Stimulated activated naive CD8-positive, alpha-beta T cell treated with anti-CD3 and anti-CD28 coated beads, Interleukin-15, amount 100 ng/mL, for 72 hours (primary cell): Measurements from ENCODE around the gene OLIG2.

ENCODE experiments used
- ATAC-seq: fragments of 150-1000 bp; cut with Tn5 transposase; 2 replicates; pipeline ENCODE4 v1.10.0; 2021; ENCODE audit warnings: mild to moderate bottlenecking, moderate library complexity
- DNase-seq, 2 donors: peaks; one replicate each; pipeline ENCODE4 v3.0.0; 2021 to 2022
- H3K27ac Mint-ChIP-seq, 2 donors: one replicate each; pipeline ENCODE4 v1.8.0; 2022; ENCODE audit warnings: mild to moderate bottlenecking in 2 of 2, mixed read lengths in 2 of 2, moderate library complexity in 2 of 2
- H3K27me3 Mint-ChIP-seq: one replicate; pipeline ENCODE4 v1.8.0; 2022; ENCODE audit warnings: mixed read lengths
- H3K4me1 Mint-ChIP-seq: one replicate; pipeline ENCODE4 v1.8.0; 2022; ENCODE audit warnings: mild to moderate bottlenecking, mixed read lengths
- H3K4me3 Mint-ChIP-seq, 2 donors: one replicate each; pipeline ENCODE4 v1.8.0; 2022; ENCODE audit warnings: mild to moderate bottlenecking in 2 of 2, mixed read lengths in 2 of 2, moderate library complexity in 1 of 2
- H3K9me3 Mint-ChIP-seq, 2 donors: one replicate each; pipeline ENCODE4 v1.8.0; 2022; ENCODE audit warnings: mixed read lengths in 2 of 2

The OLIG2 gene

DNA sequence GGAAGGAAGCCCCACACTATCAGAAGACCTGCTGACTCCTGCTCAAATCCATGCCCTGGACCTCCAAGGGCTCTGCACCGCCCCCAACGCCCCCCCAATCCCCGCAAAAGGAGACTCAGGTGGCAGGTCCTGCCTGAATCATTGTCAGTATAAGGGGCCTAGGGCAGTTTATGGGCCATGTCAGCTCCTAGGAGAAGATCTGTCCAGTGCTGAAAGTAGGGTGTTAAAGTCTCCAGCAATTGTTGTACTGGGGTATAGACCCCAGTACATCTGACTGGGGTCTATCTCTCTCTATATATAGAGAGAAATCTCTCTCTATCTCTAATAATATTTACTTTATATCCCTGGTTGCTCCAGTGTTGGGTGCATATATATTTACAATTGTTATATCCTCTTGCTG is 12.1 kb upstream of the OLIG2 start:
- H3K4me1 Mint-ChIP-seq = no peaks in the 10 kb centered on the region
- H3K27me3 Mint-ChIP-seq = peaks cover 75% of the 10 kb centered on the region
- no peak overlapping the region for H3K27ac Mint-ChIP-seq
- H3K9me3 Mint-ChIP-seq = no peaks in the 10 kb centered on the region
- ATAC-seq = no peak
- DNase-seq = no peak
- no peak overlapping the region for H3K4me3 Mint-ChIP-seq

DNA sequence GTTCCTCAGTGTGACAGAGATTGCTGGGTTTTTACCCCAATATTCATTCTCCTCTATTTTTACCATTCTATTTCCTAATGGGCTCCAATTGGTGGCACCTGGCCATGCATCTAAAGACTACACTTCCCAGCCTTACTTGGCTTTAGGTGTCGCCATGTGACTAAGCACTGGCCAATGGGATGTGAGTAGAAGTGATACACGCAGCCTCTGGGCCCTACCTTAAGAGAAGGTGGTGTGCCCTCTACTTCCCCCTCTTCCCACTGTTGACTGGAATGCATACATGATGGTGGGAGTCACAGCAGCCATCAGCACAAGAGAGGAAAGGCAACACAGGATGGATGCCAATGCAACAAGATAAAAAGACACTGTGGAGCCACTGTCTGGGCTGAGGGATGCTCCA is 11.4 kb upstream of the OLIG2 start:
- Mint-ChIP-seq H3K4me3 (no peak overlapping the region), H3K9me3 (no peaks in the 10 kb centered on the region), H3K27ac (peak overlapping the region in 1 of 2 donors; percentile 7), H3K4me1 (peaks cover 6% of the 10 kb centered on the region), H3K27me3 (peaks cover 82% of the 10 kb centered on the region)
- DNase-seq (no peak), ATAC-seq (no peak)

DNA sequence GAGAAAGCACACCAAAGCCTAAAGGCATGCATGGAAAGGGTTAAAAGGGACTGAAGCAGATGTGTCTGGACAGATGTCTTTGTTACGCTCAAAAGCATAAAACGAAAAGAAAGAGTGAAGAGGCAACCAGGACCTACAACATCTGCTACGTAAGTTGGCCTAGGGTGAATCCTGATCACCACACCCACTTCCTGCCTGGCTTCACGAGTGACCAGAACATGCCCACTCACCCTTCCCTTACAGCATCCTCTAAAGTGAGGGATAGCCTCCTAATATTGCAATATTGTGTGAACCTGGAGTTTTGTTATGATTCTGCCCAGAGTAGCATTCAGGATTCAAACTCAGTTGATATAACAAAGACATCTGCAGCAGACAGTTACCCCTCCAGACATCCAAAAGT is 10.6 kb upstream of the OLIG2 start:
- peaks cover 13% of the 10 kb centered on the region for H3K4me1 Mint-ChIP-seq
- ATAC-seq (no peak), DNase-seq (no peak)
- H3K9me3 Mint-ChIP-seq = no peaks in the 10 kb centered on the region
- peaks cover 90% of the 10 kb centered on the region for H3K27me3 Mint-ChIP-seq
- H3K27ac Mint-ChIP-seq = no peak overlapping the region
- H3K4me3 Mint-ChIP-seq = no peak overlapping the region

DNA sequence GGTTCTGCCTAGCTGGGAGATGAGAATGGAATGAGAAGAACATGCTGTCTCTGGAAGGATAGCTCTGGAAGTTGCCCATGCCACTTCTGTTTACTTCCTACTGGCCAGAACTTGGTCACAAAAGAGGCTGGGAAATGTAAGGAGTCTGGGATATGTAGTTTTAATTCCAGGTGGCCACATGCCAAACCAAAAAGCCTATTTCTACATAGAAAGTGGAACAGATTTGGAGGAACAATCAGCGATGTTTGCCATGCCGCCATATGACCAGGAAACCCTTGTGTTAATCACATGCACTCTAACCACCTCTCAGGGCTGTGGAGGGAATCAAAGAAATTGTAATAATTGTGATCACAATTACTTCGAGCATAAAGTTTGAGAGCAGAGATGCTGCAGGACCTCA is 10.0 kb upstream of the OLIG2 start:
- Mint-ChIP-seq H3K4me3 (no peak overlapping the region), H3K27ac (no peak overlapping the region), H3K27me3 (peaks cover 90% of the 10 kb centered on the region), H3K9me3 (no peaks in the 10 kb centered on the region), H3K4me1 (peaks cover 19% of the 10 kb centered on the region)
- ATAC-seq (no peak), DNase-seq (no peak)

DNA sequence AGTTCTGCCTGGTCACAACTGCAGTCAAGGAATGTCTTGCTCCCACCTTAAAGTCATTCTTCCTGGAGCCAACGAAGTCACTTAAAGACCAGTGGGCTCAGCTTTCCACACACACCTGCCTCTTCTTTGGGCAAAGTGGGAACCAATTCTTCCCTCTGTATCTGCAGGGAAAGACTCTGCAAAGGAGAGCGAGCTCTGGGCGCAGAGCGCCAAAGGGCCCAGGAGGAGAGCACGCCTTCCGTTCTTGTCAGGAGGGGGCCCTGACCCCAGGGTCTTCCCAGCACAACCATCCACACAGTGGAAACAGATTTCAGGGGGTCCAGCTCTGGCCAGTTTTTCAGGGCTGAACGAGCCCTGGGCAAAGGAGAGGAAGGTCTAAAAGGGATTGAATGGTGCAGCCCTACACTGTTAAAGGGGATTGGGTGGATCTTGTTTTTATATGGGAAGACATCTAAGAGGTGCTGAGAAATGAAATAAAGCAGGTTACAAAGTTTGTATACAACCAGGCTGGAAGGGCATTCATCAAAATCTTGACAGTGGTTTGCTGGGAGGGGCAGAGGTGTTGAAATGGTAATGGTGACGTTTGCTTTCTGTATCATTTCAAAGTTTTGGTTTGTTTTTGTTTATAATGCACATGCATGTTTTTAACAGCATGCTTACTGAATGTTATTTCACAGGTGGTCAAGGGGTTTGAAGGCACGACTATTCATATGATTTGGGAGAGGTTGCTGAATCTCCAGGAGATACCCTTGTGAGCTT is 6.8 kb upstream of the OLIG2 start:
- H3K9me3 Mint-ChIP-seq = no peaks in the 10 kb centered on the region
- H3K27ac Mint-ChIP-seq = no peak overlapping the region
- H3K4me1 Mint-ChIP-seq = peaks cover 47% of the 10 kb centered on the region
- ATAC-seq (no peak), DNase-seq (no peak)
- H3K4me3 Mint-ChIP-seq = peak overlapping the region; percentile 10 to 52
- H3K27me3 Mint-ChIP-seq = peaks cover 100% of the 10 kb centered on the region

DNA sequence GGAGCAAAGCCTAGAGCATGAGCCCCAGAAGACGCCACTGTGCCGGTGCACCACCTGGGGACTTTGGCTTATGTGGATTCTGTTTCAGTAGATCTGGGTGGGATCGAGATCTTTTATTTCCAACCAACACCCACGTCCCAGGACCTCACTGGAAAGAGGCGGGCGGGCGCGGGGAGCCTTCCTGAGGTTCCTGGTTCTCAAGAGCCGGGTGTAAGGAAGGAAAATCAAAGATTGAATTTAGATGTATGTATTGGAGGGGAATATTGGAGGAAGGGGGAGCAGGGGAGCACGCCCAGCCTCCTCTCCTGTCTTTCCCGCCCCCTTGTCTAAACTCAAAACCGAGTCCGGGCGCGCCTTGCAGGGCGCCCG is 6.2 kb upstream of the OLIG2 start:
- ATAC-seq (no peak), DNase-seq (no peak)
- Mint-ChIP-seq H3K9me3 (no peaks in the 10 kb centered on the region), H3K27ac (no peak overlapping the region), H3K4me3 (peak overlapping the region; percentile 10 to 52), H3K4me1 (peaks cover 54% of the 10 kb centered on the region), H3K27me3 (peaks cover 100% of the 10 kb centered on the region)

DNA sequence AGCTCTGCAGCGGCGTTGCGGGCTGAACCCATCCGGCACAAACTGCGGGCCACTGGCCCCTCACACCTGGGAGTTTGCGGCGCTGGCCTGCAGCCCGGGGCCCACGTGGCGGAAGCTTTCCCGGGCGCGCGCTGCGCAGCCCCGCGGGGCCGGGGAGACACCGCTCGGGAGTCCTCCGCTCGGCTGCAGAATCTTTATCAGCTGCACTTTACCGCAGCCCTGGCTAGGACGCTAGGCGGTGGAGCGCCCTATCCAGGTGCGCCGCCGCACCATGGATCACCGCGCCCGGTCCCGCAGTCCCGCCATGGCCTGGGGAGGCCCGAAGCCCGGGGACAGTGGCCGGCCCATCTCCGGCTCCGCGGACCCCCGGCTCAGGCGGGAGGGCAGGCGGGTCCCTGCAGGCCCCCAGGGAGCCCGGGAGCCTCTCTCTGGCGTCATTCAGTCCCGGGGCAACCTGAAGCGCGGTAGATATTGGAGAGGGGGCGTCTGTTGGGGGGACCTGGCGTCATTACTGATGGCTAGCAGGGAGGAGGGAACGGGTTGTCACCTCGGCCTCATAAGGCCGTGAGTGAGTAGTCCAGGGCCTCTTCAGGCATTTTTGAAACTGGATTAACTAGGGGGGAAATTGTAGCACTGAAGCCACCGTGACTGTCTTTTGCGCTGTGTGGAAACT is 5.7 kb upstream of the OLIG2 start:
- Mint-ChIP-seq H3K9me3 (no peaks in the 10 kb centered on the region), H3K4me1 (peaks cover 59% of the 10 kb centered on the region), H3K4me3 (peak overlapping the region; percentile 52 to 58), H3K27me3 (peaks cover 100% of the 10 kb centered on the region), H3K27ac (no peak overlapping the region)
- peak; percentile 55 for ATAC-seq
- no peak for DNase-seq

DNA sequence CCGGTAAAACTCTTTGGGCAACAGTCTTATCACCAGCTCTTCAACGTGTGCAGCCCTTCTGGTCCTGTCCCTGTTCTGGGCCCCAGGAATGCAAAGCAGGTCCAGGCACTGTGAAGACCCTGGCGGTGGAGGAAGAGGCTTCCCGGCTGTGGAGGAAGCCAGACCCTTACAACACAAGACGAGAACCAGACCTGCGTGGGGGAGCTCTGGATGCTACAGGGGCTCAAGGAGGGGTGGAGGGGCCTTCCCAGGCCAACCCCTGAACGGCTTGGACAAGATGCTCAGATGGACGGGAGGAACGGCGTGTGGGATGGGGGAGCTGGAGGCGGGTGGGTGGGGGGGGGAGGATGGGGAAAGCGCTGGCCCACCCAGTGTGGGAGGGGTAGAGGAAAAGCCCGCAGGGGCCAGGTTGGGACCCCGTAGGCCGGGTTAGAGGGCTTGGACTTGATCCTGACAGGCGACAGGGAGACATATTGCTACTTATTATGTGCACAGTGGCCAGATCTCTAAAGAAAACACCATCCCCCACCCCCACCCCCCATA is 5.1 kb upstream of the OLIG2 start:
- no peak for ATAC-seq
- DNase-seq = no peak
- Mint-ChIP-seq H3K4me1 (peaks cover 65% of the 10 kb centered on the region), H3K27me3 (peaks cover 100% of the 10 kb centered on the region), H3K27ac (no peak overlapping the region), H3K4me3 (peak overlapping the region; percentile 52 to 58), H3K9me3 (no peaks in the 10 kb centered on the region)

DNA sequence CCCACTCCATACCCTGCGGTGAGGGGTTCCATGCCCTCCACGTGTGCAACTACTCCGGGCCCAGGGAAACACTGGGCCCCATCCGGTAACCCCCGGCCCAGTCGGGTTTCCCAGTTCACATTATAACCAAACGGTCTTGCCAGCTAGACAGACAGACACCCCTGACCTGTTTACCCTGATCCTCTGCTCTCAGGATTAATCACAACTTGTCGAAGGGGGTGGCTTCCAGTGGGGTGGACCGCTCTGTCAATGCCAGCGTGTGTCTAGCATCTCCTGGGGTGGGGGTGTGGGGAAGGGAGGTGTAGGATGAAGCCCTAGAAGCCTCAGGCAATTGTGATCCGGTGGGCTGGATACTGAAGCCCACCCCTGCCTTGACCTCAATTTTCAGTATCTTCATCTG is 4.6 kb upstream of the OLIG2 start:
- no peaks in the 10 kb centered on the region for H3K9me3 Mint-ChIP-seq
- H3K27ac Mint-ChIP-seq = no peak overlapping the region
- no peak overlapping the region for H3K4me3 Mint-ChIP-seq
- H3K27me3 Mint-ChIP-seq = peaks cover 100% of the 10 kb centered on the region
- H3K4me1 Mint-ChIP-seq = peaks cover 70% of the 10 kb centered on the region
- DNase-seq (no peak), ATAC-seq (no peak)

DNA sequence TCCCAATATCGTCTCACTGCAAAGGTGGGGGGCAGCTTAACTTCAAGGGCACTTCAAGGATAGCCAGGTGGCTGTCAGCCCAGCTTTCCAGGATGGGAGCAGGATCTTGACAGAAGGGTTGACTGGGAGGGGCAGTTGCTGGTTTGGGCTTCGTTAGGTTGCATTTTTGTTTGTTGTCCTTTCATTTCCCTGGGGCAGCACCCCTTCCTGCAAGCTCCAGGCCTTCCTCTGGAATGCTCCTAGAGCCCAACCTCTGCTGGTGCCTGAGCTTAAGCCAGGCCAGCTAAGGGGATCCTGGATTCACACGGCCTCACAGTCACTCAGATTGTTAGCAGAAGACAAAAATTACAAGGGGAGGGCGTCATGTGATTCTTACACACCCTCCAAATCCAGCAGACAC is 4.1 kb upstream of the OLIG2 start:
- Mint-ChIP-seq H3K27ac (no peak overlapping the region), H3K27me3 (peaks cover 100% of the 10 kb centered on the region), H3K9me3 (no peaks in the 10 kb centered on the region), H3K4me3 (no peak overlapping the region), H3K4me1 (peaks cover 75% of the 10 kb centered on the region)
- DNase-seq = no peak
- ATAC-seq = no peak

DNA sequence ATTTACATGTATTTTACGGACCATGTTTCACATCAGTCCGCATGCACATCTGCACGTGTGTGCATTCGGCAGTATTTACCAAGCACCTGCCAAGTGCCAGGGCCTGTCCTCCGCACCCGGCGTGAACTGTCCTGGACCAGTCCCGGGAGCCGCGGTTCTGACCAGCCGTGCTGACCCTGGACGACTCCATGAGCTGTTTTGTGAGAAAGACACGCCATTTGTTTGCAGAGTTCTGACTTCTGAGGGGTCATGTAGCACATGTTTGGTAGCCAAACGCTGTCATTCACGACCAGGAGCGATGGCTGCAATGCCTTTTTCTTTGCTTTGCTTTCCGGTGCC is 3.3 kb upstream of the OLIG2 start:
- H3K9me3 Mint-ChIP-seq = no peaks in the 10 kb centered on the region
- peaks cover 81% of the 10 kb centered on the region for H3K4me1 Mint-ChIP-seq
- peak overlapping the region in 1 of 2 donors; percentile 55 for H3K4me3 Mint-ChIP-seq
- DNase-seq (no peak), ATAC-seq (no peak)
- H3K27me3 Mint-ChIP-seq = peaks cover 100% of the 10 kb centered on the region
- no peak overlapping the region for H3K27ac Mint-ChIP-seq

DNA sequence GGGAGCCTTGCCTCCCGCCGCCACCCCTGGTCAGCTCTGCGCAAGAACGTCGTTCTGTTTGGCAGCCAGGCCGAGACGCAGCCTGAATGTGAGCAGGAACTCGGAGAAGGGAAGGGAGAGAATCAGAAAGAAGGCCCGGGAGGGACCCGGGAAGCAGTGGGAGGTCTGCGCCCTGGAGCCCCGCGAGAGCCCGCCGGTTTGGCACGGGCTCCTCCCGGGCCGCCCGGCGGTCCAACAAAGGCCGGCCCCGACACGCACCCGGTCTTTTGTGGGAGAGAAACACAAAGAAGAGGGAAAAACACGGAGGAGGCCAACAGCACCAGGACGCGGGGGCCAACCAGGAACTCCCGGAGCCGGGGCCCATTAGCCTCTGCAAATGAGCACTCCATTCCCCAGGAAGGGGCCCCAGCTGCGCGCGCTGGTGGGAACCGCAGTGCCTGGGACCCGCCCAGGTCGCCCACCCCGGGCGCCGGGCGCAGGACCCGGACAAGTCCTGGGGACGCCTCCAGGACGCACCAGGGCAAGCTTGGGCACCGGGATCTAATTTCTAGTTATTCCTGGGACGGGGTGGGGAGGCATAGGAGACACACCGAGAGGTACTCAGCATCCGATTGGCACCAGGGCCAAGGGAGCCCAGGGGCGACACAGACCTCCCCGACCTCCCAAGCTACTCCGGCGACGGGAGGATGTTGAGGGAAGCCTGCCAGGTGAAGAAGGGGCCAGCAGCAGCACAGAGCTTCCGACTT is 2.7 kb upstream of the OLIG2 start:
- no peaks in the 10 kb centered on the region for H3K9me3 Mint-ChIP-seq
- peaks cover 97% of the 10 kb centered on the region for H3K27me3 Mint-ChIP-seq
- H3K4me3 Mint-ChIP-seq = peak overlapping the region in 1 of 2 donors; percentile 73
- no peak for ATAC-seq
- peaks cover 82% of the 10 kb centered on the region for H3K4me1 Mint-ChIP-seq
- H3K27ac Mint-ChIP-seq = no peak overlapping the region
- DNase-seq = no peak

DNA sequence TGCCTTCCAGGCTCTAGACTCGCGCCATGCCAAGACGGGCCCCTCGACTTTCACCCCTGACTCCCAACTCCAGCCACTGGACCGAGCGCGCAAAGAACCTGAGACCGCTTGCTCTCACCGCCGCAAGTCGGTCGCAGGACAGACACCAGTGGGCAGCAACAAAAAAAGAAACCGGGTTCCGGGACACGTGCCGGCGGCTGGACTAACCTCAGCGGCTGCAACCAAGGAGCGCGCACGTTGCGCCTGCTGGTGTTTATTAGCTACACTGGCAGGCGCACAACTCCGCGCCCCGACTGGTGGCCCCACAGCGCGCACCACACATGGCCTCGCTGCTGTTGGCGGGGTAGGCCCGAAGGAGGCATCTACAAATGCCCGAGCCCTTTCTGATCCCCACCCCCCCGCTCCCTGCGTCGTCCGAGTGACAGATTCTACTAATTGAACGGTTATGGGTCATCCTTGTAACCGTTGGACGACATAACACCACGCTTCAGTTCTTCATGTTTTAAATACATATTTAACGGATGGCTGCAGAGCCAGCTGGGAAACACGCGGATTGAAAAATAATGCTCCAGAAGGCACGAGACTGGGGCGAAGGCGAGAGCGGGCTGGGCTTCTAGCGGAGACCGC is 2.0 kb upstream of the OLIG2 start:
- peak overlapping the region; percentile 4 to 73 for H3K4me3 Mint-ChIP-seq
- H3K27ac Mint-ChIP-seq = peak overlapping the region in 1 of 2 donors; percentile 51
- H3K27me3 Mint-ChIP-seq = peaks cover 97% of the 10 kb centered on the region
- no peaks in the 10 kb centered on the region for H3K9me3 Mint-ChIP-seq
- H3K4me1 Mint-ChIP-seq = peaks cover 89% of the 10 kb centered on the region
- DNase-seq (no peak), ATAC-seq (no peak)

DNA sequence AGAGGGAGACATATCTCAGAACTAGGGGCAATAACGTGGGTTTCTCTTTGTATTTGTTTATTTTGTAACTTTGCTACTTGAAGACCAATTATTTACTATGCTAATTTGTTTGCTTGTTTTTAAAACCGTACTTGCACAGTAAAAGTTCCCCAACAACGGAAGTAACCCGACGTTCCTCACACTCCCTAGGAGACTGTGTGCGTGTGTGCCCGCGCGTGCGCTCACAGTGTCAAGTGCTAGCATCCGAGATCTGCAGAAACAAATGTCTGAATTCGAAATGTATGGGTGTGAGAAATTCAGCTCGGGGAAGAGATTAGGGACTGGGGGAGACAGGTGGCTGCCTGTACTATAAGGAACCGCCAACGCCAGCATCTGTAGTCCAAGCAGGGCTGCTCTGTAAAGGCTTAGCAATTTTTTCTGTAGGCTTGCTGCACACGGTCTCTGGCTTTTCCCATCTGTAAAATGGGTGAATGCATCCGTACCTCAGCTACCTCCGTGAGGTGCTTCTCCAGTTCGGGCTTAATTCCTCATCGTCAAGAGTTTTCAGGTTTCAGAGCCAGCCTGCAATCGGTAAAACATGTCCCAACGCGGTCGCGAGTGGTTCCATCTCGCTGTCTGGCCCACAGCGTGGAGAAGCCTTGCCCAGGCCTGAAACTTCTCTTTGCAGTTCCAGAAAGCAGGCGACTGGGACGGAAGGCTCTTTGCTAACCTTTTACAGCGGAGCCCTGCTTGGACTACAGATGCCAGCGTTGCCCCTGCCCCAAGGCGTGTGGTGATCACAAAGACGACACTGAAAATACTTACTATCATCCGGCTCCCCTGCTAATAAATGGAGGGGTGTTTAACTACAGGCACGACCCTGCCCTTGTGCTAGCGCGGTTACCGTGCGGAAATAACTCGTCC is 1.3 kb upstream of the OLIG2 start:
- peak overlapping the region in 1 of 2 donors; percentile 51 for H3K27ac Mint-ChIP-seq
- H3K4me3 Mint-ChIP-seq = peak overlapping the region; percentile 4 to 73
- no peaks in the 10 kb centered on the region for H3K9me3 Mint-ChIP-seq

DNA sequence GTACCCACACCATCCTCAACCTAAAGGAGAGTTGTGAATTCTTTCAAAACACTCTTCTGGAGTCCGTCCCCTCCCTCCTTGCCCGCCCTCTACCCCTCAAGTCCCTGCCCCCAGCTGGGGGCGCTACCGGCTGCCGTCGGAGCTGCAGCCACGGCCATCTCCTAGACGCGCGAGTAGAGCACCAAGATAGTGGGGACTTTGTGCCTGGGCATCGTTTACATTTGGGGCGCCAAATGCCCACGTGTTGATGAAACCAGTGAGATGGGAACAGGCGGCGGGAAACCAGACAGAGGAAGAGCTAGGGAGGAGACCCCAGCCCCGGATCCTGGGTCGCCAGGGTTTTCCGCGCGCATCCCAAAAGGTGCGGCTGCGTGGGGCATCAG is 638 bp upstream of the OLIG2 start:
- ATAC-seq (no peak), DNase-seq (no peak)
- H3K27ac Mint-ChIP-seq = no peak overlapping the region
- peaks cover 88% of the 10 kb centered on the region for H3K4me1 Mint-ChIP-seq
- H3K4me3 Mint-ChIP-seq = peak overlapping the region in 1 of 2 donors; percentile 52
- H3K9me3 Mint-ChIP-seq = no peaks in the 10 kb centered on the region
- H3K27me3 Mint-ChIP-seq = peaks cover 97% of the 10 kb centered on the region

More for the DNA sequence above, 1.3 kb upstream of the OLIG2 start:
- ATAC-seq = no peak
- H3K4me1 Mint-ChIP-seq = peaks cover 89% of the 10 kb centered on the region
- DNase-seq = no peak
- H3K27me3 Mint-ChIP-seq = peaks cover 97% of the 10 kb centered on the region
